ENCODE data around the gene DCXR.

The DCXR gene

DNA sequence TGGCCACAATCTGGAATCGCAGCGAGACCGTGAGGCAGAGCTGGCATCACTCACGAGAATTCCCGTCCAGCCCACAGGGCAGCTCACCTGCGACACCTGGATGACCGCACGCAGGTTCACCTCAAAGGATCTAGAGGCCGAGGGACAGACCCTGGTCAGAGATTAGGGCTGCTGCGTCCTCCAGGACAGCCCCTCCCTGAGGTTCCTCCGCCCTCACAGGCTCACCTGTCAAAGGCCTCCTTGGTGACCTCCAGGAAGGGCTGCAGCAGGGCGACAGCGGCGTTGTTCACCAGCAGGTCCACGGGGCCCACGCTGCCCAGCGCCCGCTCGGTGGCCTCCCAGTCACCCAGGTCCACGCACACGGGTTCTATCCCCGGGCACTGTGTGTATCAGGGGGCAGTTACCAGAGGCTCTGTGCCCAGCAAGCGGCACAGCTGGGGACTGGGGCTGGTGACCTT is 834 bp downstream of the DCXR start:
- no peak for DNase-seq

- DNase-seq: no peak
These were observed 1.4 kb downstream of the DCXR start for GRCh38 chr17:82035956-82036633.

DNA sequence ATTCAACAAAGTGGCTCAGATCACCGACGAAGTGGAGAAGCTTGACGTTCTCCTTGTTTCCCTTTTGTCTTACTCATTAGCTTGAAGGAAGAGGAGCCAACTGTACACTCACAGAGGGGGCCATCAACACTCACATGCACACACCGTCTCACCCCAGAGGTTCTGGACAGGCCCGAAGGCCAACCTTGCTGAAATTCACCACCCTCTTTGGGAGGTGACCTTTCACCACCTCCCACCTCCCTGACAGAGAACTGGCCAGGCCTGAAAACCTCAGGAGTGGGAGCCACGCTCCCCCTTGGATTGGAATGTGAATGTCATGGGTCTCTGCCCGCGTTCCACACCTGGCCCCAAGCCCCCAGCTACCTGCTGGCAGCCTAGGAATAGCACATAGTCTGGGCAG is 2.0 kb downstream of the DCXR start:
- no peak for DNase-seq

DNA sequence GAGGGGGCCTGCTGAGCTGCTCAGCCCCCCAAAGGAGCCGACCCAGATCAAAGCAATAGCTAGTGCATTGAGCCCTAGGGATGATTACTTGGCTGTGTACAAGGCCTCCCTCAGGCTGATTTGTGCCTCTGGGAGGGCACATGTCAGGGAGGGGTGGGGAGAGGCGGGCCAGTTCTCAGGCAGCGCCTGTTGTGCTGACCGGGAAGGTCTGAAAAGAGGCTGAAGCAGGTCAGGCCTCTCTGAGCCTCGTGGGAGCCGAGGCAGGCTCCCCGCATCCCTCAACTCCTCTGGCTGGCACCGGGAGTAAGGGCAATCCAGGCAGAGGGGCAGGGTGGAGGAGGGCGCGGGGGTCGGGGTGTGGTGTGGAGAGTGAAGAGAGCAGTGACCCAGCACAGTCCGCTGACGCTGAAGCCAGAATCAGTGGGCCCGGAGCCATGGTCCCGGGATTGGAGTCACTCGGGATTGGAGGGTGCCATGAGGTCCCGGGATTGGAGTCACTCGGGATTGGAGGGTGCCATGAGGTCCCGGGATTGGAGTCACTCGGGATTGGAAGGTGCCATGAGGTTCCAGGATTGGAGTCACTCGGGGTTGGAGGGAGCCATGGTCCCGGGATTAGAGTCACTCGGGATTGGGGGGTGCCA is 3.0 kb downstream of the DCXR start:
- no peak for DNase-seq

DNA sequence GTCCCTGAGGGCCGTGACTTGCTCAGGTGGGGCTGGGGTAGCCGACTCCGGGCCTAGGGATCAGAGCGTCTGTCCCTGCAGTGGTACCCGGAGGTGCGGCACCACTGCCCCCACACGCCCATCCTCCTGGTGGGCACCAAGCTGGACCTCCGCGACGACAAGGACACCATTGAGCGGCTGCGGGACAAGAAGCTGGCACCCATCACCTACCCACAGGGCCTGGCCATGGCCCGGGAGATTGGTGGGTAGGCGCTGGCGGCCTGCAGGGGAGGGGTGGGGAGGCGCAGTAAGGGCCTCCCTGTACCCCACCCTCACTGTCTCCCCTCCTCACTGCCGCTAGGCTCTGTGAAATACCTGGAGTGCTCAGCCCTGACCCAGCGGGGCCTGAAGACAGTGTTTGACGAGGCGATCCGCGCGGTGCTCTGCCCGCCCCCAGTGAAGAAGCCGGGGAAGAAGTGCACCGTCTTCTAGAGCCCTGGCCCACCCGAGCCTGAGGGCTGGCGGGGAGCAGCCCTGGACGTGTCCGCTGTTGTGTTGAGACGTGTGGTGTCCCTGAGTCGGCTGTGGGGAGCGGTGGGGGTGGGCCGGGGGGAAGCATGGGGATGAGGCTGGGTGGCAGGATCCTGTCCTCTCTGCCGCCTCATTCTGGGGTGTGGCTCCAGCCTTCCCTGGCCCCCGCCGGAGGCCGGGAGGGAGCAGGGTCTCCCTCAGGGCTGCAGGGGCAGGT is 4.0 kb downstream of the DCXR start:
- no peak for DNase-seq

GRCh38 chr17:82031885-82032627 is 5.4 kb downstream of the DCXR start:
- DNase-seq: peak; percentile 82

DNA sequence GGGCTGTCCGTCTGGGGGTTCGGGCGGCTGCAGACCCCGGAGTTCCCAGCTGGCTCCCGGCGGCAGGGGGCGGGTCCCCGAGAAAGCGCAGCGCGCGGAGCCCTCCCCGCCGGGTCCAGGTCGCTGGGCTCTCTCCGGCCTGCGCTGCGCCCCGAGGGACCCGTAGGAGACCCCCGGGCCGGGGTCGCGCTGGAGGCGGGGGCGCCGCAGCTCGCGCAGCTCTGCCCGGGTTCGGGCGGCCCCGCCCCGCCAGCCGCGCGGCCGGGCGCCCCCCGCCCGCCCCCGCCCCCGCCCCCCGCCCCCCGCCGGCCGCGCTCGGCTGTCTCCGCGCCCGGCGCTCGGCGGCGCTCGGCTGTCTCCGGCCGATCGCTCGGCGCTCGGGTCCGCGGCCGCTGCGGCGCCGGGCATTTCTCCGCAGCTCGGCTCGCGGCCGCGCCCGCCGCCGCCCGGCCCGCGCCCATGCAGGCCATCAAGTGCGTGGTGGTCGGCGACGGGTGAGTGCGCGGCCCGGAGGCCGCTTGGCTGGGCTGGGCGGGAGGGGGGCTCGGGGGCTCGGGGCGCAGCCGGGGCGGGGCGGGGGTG is 6.1 kb downstream of the DCXR start, which contains the start of gene RAC3:
Gene RAC3 (plus strand): TSS at position 376 of the 582 bp plus-strand sequence. CDS start 84 bp downstream, at position 460.
- peak; percentile 68 for DNase-seq

- DNase-seq: peak; percentile 90
These were observed 6.8 kb downstream of the DCXR start for GRCh38 chr17:82030470-82031302.

- no peak for DNase-seq
These were observed 7.5 kb downstream of the DCXR start for GRCh38 chr17:82029990-82030469.

- no peak for DNase-seq
These were observed 8.1 kb downstream of the DCXR start for GRCh38 chr17:82029391-82029790.

GRCh38 chr17:82028966-82029365 is 8.5 kb downstream of the DCXR start:
- DNase-seq: no peak

DNA sequence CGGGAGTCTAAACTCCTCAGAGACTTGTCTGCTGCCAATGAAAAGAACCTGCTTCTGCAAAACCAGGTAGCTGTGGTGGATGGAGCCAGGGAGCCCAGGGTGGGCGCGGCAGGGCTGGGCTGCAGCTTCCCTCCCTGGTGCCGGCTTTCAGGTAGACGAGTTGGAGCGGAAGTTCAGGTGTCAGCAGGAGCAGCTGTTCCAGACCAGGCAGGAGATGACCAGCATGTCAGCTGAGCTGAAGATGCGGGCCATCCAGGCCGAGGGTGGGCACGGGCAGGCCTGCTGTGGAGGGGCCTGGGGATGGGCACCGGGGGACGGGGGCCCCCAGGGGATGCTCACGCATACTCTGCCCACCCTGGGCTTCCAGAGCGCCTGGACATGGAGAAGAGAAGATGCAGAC is 9.3 kb downstream of the DCXR start:
- DNase-seq: no peak

GRCh38 chr17:82025401-82026107 is 11.9 kb downstream of the DCXR start:
- no peak for DNase-seq

GRCh38 chr17:82024859-82025258 is 12.6 kb downstream of the DCXR start:
- no peak for DNase-seq

DNA sequence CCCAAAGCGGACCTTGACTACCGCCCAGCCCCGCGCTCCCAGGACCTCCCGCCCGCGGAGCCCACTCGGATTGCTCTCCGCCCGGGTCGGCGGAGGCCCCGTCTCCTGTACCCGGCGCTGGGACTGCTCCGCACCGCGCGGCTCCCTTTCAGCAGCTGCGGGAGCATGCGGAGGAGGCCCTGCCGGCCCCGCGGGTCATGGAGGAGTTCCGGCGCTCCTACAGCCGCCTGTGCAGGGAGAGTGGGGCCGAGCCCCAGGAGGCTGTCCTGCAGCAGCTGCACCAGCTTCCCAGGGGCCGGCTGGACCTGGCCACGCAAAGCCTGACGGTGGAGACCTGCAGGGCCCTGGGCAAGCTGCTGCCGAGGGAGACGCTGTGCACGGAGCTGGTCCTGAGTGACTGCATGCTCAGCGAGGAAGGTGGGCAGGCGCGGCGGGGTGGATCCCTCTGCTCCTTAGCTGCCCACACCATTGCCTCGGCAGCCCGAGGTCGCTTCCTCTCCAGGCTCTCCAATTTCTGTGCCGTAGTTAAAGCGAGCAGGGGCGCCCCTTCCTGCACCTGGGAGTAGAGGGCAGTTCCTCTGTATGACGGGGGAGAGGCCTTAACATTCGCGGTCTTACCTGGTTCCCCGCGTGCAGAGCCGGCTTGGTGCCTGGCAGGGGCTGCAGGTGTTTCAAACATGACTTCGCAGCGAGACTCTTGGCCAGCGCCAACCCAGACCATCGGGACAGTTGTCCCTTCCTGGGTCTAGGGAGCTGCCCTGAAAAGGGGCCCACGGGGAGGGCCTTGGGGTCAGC is 13.9 kb downstream of the DCXR start:
- DNase-seq: no peak

- DNase-seq: peak; percentile 100
These were observed 14.5 kb downstream of the DCXR start, which contains the start of gene LRRC45 for GRCh38 chr17:82022981-82023446. Gene LRRC45, plus strand, starts transcription at chr17:82023305. Its CDS starts 339 bp downstream, at chr17:82023644.

DNA sequence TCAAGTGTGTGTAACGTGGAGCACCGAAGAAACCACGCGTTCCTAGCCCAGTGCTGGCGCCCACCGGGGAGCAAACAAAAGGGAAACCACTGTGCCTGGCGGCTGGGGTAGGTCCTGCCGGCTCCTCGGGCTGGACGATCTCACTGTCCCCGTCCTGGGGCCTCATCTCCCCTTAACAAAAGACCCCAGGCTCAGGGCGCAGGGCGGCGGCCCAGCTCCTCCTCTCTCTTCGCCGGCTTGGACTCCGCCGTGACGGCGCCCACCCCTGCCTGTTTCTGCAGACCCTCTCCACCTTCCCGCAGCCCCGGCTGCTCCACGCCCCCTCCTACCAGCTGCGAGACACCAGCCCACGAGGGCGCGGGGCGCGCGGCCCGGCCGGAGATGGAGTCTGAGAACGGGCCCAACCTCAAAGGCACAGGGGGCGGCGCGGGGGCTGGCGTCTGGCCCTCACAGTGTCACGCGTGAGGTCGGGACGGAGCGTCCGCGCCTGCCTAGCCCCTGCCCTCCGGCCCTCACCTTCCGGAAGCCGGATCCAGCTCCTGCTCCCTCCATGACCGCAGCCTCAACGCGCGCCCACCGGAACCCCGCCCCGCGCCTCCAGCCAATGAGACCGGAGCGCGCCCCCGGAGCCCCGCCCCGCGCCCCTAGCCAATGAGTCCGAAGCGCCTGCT is 15.1 kb downstream of the DCXR start, which contains the start of gene CENPX:
Gene CENPX (minus strand): TSS at position 569 of the 671 bp plus-strand sequence. CDS start 17 bp downstream, at position 552.
- no peak for DNase-seq

DNA sequence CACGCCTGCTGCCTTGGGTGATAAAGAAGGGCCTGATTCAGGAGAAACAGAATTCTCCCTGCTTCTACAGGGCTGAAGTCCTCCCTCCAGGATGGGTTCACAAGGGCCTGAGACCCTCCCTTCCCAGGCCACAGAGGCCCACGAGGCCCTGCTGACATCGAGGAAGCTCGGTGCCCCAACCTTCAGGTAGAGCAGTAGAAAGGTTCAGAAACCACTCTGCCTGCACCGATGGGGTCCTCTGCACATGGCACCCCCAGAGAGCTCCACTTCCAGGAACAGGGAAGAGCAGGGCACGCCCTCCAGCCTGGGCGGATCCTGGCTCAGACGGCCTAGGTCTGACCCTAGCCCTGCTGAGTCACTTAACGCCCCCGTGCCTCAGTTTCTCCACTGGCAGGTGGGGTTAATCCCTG is 15.6 kb downstream of the DCXR start:
- no peak for DNase-seq

Data from NCI-H774 (cell line).